GM12878 (cell line): ENCODE data around the gene CELSR3.

Experiments used
- ATF2 ChIP-seq: IDR thresholded peaks from 2 replicates; pipeline ENCODE4 v1.6.1; 2012; ENCODE audit warnings: low read length, inconsistent platforms
- CHD2 ChIP-seq: IDR thresholded peaks from 2 replicates; pipeline ENCODE4 v1.6.1; 2011; ENCODE audit warnings: low read depth, low read length, improper control_type of control experiment, borderline replicate concordance
- EGR1 ChIP-seq, 2 experiments: IDR thresholded peaks; 1 replicate in 1 of 2; 2 replicates in 1 of 2; pipeline ENCODE4 v1.6.1; 2011 to 2012; ENCODE audit warnings: low read depth in 2 of 2, low read length in 2 of 2, borderline replicate concordance in 1 of 2, mild to moderate bottlenecking in 1 of 2, moderate library complexity in 1 of 2
- ESRRA ChIP-seq: IDR thresholded peaks from 2 replicates; pipeline ENCODE4 v1.6.1; 2012; ENCODE audit warnings: mild to moderate bottlenecking, low read length, improper control_type of control experiment
- HDAC2 ChIP-seq: fragments of 200-600 bp; sonication (generic); IDR thresholded peaks from 2 replicates; pipeline ENCODE4 v1.6.1; 2017
- RCOR1 ChIP-seq: conservative IDR thresholded peaks from 2 replicates; pipeline ENCODE4 v1.6.1; 2012; ENCODE audit warnings: low read depth, low read length, improper control_type of control experiment

DNA sequence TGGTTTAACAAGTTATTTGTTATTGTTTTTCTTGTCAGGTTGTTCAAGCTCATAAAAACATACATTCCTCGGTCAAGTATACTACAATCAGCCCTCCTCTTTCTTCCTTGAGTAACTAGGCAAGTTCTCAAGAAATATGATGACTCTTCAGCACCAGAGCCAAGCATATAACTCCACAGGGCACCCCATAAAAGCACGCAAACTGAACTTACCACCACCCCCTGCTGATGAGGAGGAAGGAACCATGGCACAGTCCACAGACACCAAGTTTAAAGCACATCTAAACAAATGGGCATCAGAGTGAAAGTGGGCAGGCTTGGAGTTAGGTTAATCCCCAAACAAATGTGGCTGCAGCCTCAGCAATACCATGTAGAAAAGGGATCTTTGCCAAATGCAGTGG, 49.0 kb upstream of the CELSR3 start:
- no peak for TF ChIP-seq EGR1 (IDR thresholded peaks at IDR 0.05; ENCODE audit: borderline replicate concordance in 1 of 2, low read depth in 2 of 2, low read length in 2 of 2)
- no peak for TF ChIP-seq RCOR1
- no peak for TF ChIP-seq CHD2
- TF ChIP-seq HDAC2, result no peak
- no peak for TF ChIP-seq ESRRA
- TF ChIP-seq ATF2, result no peak
